Right ventricle myocardium inferior (tissue), 1 donor: Measurements from ENCODE around the gene PAWR. TPM values are rescaled to one million over a fixed set of nuclear protein-coding genes. Genes with fewer than 3 reads are reported as not detected.

Experiments
- ATAC-seq: fragments of 200-7000 bp; cut with Tn5 transposase; one replicate; pipeline ENCODE4 v1.9.1; 2020; ENCODE audit warnings: mild to moderate bottlenecking, moderate library complexity
- DNase-seq: peaks from one replicate; pipeline ENCODE4 v3.0.0; 2021; ENCODE audit errors: missing footprints
- intact Hi-C: fragments of 100-400 bp; cut with DNase I; formaldehyde crosslinking; loops from one replicate; pipeline ENCODE4 v1.11.0; 2022
- total RNA-seq: library from RNA; stranded (reverse); fragmentation: NEBNext Ultra II Directional; extraction: Animal tissue kit (Norgen Biotek cat#: 25700); gene quantifications from one replicate; pipeline ENCODE4 v1.2.1, GENCODE V29; 2021
- donor health status: DM: no; HTN: yes; CAD: no; lungs with severe emphysema.

The PAWR gene
- total RNA-seq, 1 donor from 2014 or later = 11.8 TPM

DNA sequence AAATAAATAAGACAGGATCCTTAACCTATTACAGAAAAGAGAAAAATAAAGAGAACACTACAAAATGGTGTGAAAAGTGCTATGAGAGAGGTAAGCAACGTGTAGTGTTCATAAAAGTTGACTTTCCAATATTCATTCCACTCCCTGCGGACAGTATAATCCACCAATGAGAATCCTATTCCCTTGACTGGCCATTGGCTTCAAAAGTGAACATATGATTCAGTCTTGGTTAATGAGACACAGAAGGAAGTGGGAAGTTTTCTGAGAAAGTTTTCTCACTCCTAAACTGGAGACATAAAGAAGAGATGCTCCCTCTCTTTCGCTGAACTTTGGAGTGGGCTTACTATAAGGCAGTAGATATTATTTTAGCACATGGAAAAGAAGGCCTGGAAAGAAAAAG, 153.1 kb downstream of the PAWR start:
- DNase-seq (no peak), ATAC-seq (no peak)
- intact Hi-C loops = no loop called here

DNA sequence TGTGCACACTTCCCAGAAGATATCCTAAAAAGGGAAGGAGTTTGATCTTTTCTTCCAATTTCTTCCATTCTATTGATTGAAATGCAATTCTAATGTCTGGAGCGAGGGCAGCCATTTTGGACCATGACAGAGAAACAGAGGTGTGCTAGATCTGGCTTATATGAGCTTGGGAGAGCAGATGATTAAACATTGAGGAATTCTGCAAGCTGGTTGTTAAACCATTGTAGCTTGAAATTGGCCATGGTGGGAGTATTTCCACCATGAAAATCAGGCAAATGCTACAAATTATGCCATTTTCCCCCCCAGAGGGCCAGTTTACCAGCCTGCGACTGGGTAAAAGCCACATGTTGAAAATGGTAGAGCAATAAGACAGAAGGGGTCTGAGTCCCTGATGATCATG, 155.0 kb downstream of the PAWR start:
- intact Hi-C loops = no loop called here
- no peak for DNase-seq
- no peak for ATAC-seq

Other genes starting within 250 kb of the PAWR start
- 43.9 TPM for gene PPP1R12A, start 244.1 kb upstream of the PAWR start, total RNA-seq